GM12892 (cell line): ENCODE measurements around the gene MYO1E.
"Not testable (repeated sequence)": the region's sequence is repeated elsewhere in the genome, so short reads cannot be mapped to it uniquely, and the experiment has no call there.

ENCODE experiments used
- DNase-seq: peaks from one replicate; pipeline ENCODE4 v3.0.0; 2011; ENCODE audit not compliant: insufficient read length
- FAIRE-seq: peaks from 2 replicates; lab custom pipeline; 2011; peaks lifted over from hg19 to GRCh38; lab: Jason Lieb, UNC
- POLR2A ChIP-seq: IDR thresholded peaks from 2 replicates; pipeline ENCODE4 v1.6.1; 2011; ENCODE audit warnings: low read depth, low read length, control low read depth
- POLR2AphosphoS5 ChIP-seq: IDR thresholded peaks from 2 replicates; pipeline ENCODE4 v1.6.1; 2011; ENCODE audit warnings: low read depth, low read length, control low read depth
- TAF1 ChIP-seq: IDR thresholded peaks from 2 replicates; pipeline ENCODE4 v1.6.1; 2011; ENCODE audit warnings: low read depth, mild to moderate bottlenecking, control low read depth, low read length, borderline replicate concordance

MYO1E gene

DNA sequence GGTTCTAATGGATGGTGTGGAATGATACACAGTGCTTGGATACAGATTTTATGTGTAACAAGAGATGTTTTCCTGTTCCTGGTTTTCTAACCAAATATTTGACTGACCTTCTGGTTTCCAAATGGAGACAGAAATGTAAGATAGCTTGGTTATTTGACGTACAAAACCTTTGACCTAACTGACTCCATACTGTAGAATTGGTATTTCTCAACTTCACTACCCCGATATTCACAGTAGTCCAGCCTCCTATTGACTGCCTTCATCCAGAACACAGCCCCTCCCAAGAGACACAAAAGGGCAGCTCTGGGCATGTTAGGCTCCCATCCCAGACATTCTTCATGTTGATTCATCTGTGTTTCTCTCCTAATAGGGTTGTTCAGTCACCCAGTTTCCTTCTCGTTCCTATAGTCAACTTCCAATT is 33.4 kb downstream of the MYO1E start:
- FAIRE-seq (no peak), DNase-seq (no peak)
- no peak for TF ChIP-seq TAF1
- no peak for TF ChIP-seq POLR2AphosphoS5
- no peak for TF ChIP-seq POLR2A

DNA sequence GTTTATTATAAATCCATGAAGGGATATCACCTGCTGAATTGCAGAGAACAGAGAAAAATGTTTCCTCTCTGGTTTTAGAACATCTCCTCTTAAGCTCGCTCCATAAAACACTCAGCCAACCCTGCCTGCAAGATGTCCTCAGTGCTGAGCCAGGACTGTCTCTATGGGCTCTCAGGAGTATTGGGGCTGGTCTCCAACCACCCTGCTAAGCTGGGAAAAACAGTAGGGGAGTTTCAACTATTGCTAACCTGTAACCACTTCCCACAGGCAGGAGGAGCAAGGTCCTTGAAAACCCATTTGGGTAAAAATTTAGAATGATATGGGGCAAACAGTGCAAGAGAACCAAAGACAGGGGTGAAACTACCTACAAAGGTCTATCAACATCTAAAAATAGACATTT is 34.3 kb downstream of the MYO1E start:
- FAIRE-seq (no peak), DNase-seq (no peak)
- TF ChIP-seq POLR2AphosphoS5 (no peak), POLR2A (no peak), TAF1 (no peak)

DNA sequence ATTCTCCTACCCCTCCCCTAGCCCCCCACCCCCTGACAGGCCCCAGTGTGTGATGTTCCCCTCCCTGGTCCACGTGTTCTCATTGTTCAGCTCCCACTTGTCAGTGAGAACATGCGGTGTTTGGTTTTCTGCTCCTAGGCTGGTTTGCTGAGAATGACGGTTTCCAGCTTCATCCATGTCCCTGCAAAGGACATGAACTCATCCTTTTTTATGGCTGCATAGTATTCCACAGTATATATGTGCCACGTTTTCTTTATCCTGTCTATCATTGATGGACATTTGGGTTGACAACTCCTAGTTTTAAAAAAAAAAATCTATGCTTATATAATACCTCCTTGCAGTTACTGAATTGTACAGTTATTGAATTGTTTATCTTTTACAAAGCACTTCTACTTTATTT is 35.9 kb downstream of the MYO1E start:
- not testable (repeated sequence) for DNase-seq, FAIRE-seq

DNA sequence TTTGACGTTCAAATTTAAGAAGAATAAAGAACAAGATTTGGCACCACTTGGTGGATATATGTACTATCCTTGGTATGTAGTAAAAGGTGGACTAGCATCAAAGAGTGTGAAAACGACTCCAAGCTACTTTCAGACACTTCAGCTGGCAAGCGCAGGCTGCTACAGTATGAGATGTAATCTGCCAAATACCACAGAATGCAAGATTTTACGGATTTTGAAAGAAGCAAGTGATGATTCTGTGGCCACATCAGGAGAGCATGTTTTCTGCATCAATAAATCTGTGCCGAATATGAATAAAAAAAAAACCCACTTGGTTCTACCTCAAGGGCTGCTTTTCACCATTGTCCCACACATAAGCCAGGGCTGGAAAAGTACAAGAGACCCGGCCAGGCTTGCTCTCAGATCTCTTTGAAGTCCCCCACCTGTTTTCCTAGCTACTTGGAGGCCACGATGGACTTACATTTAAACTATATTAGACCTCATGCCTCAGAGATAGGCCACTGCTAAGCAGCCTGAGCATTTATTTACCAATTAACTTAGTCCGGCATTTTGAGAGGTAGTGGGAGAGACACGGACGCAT is 37.4 kb downstream of the MYO1E start:
- FAIRE-seq, result no peak
- TF ChIP-seq POLR2AphosphoS5, result no peak
- TF ChIP-seq TAF1, result no peak
- no peak for TF ChIP-seq POLR2A
- no peak for DNase-seq

DNA sequence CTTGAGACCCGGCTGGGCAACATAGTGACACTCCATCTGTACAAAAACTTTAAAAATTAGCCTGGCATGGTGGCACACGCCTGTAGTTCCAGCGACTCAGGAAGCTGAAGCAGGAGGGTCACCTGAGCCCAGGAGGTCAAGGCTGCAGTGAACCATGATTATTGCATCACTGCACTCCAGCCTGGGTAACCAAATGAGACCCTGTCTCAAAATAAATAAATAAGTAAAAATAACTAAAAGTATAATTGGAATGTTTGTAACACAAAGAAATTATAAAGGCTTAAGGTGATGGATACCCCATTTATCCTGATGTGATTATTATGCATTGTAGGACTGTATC is 38.6 kb downstream of the MYO1E start:
- TF ChIP-seq POLR2AphosphoS5 (no peak), TAF1 (no peak), POLR2A (no peak)
- no peak for FAIRE-seq
- no peak for DNase-seq

DNA sequence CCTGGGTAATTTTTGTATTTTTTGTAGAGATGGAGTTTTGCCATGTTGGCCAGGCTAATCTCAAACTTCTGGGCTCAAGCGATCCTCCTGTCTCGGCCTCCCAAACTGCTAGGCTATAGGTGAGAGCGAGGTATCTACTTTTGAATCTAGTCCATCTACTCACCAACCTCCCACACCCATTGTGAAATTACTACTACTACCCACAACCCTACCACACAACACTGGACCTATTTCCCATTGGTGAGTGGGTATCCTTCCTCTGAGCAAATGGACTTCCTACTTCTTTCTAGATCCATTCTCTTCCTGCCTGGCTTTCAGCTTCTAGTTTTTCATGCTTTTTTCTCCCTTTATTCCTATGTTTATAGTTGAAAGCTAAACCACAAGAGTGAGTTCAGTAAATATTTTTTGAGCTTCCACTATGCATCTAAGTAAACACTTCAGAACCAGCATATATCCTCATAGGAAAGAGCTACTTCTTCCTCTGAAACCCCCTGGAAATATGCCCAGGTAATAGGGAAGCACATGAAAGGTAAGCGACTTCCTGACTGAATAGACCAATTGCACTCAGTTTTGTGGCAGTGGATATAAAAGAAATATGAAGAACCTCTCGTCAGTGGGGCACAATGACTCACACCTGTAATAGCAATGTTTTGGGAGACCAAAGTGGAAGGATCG is 39.1 kb downstream of the MYO1E start:
- DNase-seq (no peak), FAIRE-seq (peak; percentile 63)
- TF ChIP-seq POLR2AphosphoS5 (no peak), TAF1 (no peak), POLR2A (no peak)

DNA sequence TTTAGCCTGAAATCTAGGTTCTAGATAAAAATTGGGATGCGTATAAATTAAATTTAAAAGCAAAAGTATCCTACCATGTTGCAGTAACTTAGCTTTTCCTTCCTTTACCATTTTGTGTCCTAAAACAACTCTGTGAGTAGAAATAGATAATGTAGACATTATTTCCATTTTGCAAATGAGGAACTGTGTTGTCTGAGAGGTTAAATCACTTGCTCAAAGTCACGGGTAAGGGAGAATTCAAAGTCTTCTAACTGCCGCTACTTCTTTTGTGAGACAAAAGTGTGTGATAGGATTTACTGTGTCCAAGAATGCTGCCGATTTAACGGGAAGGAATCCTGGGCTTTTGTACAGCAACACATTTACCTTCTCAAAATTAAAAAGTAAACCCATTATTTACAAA is 40.7 kb downstream of the MYO1E start:
- TF ChIP-seq TAF1 (no peak), POLR2AphosphoS5 (no peak), POLR2A (no peak)
- DNase-seq (no peak), FAIRE-seq (no peak)

DNA sequence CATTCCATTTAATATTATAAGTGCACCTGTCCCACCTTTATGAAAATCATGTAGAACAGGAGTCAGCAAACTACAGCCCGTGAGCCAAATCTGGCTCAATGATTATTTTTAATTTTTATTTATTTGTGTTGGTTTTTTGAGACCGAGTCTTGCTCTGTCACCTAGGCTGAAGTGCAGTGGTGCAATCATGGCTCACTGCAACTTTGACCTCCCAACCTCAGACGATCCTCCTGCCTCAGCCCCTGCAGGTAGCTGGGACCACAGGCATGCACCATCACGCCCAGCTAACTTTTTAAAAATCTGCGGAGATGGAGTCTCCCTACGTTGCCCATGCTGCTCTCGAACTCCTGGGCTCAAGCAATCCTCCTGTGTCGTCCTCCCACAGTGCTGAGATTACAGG is 42.0 kb downstream of the MYO1E start:
- FAIRE-seq, result no peak
- TF ChIP-seq POLR2AphosphoS5 (no peak), TAF1 (no peak)
- no peak for DNase-seq

DNA sequence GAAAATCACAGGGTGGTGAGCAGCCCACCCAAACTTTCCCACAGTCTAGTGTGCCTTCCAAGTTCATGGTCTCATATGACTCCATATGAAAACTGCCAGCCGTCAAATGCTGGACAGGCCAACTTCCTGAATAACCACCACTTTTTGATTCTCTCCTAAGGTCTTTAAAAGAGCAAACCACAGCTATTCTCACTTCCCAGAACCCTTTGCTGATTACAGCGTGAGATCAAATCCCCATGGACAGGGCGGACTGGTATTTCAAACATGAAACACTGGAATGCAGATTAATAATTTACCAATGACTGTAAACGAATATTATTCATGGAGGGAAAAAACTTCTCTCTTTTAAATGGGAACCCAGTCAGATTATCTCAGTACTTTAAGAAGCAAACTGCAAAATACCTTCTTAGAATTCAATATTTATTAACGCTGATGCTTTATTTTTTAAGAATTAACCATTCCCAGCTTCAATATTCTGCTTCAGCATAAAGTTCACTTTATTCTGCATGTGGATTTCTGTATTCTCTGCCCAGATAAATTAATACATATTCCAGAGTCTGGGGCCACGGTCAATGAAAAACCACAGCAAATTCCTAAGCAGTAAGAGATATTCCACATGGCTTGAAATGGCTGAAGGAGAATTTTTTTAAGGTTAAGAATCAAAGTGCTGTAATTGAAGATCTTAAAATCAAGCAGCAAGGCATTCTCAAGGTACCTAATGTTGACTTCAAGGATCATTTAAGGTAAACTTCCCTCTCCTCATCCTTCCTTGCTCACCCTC is 42.9 kb downstream of the MYO1E start:
- no peak for FAIRE-seq
- TF ChIP-seq POLR2AphosphoS5 (no peak), TAF1 (no peak), POLR2A (no peak)
- DNase-seq, result no peak

DNA sequence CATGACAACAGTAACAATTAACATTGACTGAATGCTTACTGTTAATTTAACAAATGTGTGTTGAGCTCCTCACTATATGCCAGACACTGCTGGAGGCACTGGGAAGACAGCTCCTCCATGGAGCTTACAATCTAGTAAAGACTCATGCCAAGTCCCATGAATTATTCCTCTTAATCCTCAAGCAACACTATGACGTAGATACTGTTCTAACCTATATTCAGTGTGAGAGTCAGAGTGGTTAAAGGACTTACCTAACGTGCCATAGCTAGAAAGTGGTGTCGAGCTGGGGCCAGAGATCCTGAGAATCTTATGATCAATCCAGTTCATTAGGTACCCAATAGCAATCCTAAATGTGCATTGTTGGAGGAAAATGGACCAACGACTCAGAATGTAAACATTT is 43.6 kb downstream of the MYO1E start:
- no peak for TF ChIP-seq POLR2AphosphoS5
- no peak for TF ChIP-seq TAF1
- TF ChIP-seq POLR2A, result no peak
- DNase-seq, result no peak
- no peak for FAIRE-seq

DNA sequence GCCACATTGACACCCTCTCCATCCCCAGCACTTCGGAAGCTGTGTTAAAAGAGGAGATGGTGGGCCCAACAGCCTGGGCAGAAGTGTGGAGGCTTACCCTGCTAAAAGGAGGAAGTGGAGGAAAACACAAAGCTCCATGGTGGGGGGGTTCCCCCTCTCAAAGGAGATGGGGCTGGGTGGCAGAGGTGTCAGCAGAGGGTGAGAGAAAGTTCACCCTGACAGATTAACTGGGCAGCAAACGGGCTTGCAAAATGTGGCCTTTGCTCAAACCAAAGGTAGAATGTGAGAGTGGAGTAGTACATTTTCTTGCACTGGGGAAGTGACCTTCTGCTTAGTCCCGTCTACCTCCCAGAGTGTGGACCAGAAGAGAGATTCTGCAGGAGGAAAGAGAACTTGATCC is 44.7 kb downstream of the MYO1E start:
- TF ChIP-seq TAF1 (no peak), POLR2AphosphoS5 (no peak), POLR2A (no peak)
- DNase-seq (no peak), FAIRE-seq (peak; percentile 69)

DNA sequence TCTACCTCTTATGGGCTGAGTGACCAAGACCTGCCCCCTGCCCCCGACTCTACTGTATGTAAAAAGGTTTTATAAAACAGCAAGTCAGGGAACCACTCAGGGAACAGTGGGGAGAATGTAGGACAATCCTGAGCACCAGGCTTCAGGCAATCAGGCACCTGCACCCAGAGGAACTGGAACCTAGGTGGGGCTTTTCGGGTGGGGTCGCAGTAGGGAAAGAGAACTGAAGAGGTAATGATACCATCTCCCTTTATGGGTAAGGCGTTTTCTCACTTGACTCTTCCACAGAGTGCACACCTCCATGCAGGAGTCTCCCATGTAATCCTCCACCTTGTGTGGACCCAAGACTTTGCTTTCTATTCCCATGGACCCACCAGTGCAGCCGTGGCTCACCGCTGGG is 45.8 kb downstream of the MYO1E start:
- FAIRE-seq, result no peak
- DNase-seq, result no peak
- TF ChIP-seq POLR2AphosphoS5 (no peak), POLR2A (no peak), TAF1 (no peak)
